Measurements from ENCODE around the gene SPATA3.

- TF ChIP-seq YY1 (IDR thresholded peaks at IDR 0.05; ENCODE audit: insufficient read depth, insufficient read length) (no peak), SUZ12 (IDR thresholded peaks at IDR 0.05; ENCODE audit: extremely low read depth, insufficient read depth, insufficient read length) (no peak), ZNF274 (IDR thresholded peaks at IDR 0.05; ENCODE audit: low read depth, low read length) (no peak)
Observed at GRCh38 chr2:231036131-231036530, 40.2 kb downstream of the SPATA3 start.

All from NT2/D1 (cell line).